Stimulated activated CD8-positive, alpha-beta memory T cell treated with anti-CD3 and anti-CD28 coated beads, Interleukin-2, amount 100 ng/mL, for 48 hours (primary cell): ENCODE results near the gene SNAPC2.
"Not testable (repeated sequence)": the region's sequence is repeated elsewhere in the genome, so short reads cannot be mapped to it uniquely, and the experiment has no call there.

Experiments used
- DNase-seq, 2 donors: peaks; one replicate each; pipeline ENCODE4 v3.0.0-alpha.2; 2020; ENCODE audit warnings: low read depth in 2 of 2

SNAPC2 gene

GRCh38 chr19:7933828-7934725 is 13.9 kb downstream of the SNAPC2 start:
- DNase-seq = no peak

GRCh38 chr19:7934766-7935165 is 14.6 kb downstream of the SNAPC2 start:
- DNase-seq = no peak

- no peak for DNase-seq
Observed at GRCh38 chr19:7940841-7941240, 20.7 kb downstream of the SNAPC2 start.

GRCh38 chr19:7941895-7942596 is 21.9 kb downstream of the SNAPC2 start:
- DNase-seq = no peak

GRCh38 chr19:7942981-7943443 is 22.9 kb downstream of the SNAPC2 start:
- no peak for DNase-seq

GRCh38 chr19:7943444-7944176 is 23.5 kb downstream of the SNAPC2 start, which contains the start of gene TIMM44:
Gene TIMM44 (minus strand): TSS chr19:7943666. CDS start chr19:7943651, 15 bp downstream.
- peak; percentile 97 to 98 for DNase-seq

GRCh38 chr19:7944177-7944761 is 24.1 kb downstream of the SNAPC2 start:
- peak; percentile 74 to 80 for DNase-seq

- DNase-seq = no peak
Observed at GRCh38 chr19:7947939-7948338, 27.8 kb downstream of the SNAPC2 start.

GRCh38 chr19:7953060-7953459 is 32.9 kb downstream of the SNAPC2 start:
- DNase-seq = no peak

GRCh38 chr19:7953576-7953975 is 33.4 kb downstream of the SNAPC2 start:
- DNase-seq = no peak

- no peak for DNase-seq
Observed at GRCh38 chr19:7955696-7956095, 35.6 kb downstream of the SNAPC2 start.

- no peak for DNase-seq
Observed at GRCh38 chr19:7959211-7959610, 39.1 kb downstream of the SNAPC2 start.

GRCh38 chr19:7961082-7961481 is 40.9 kb downstream of the SNAPC2 start:
- DNase-seq = not testable (repeated sequence)

- no peak for DNase-seq
Observed at GRCh38 chr19:7961920-7962626, 41.9 kb downstream of the SNAPC2 start.

GRCh38 chr19:7962644-7963268 is 42.6 kb downstream of the SNAPC2 start:
- no peak for DNase-seq

GRCh38 chr19:7963566-7963965 is 43.4 kb downstream of the SNAPC2 start:
- DNase-seq = no peak

GRCh38 chr19:7965259-7965841 is 45.2 kb downstream of the SNAPC2 start:
- no peak for DNase-seq

GRCh38 chr19:7965921-7966665 is 46.0 kb downstream of the SNAPC2 start:
- no peak for DNase-seq

GRCh38 chr19:7968008-7968795 is 48.1 kb downstream of the SNAPC2 start:
- no peak for DNase-seq
